DMS79 (cell line): ENCODE results near the gene GNAI3.
A peak's percentile ranks its signal among the peaks of the same experiment; 100 is the strongest.
"Not testable (repeated sequence)": the region's sequence is repeated elsewhere in the genome, so short reads cannot be mapped to it uniquely, and the experiment has no call there.

Experiments used
- DNase-seq: peaks from one replicate; lab custom pipeline; 2025; lab: John Stamatoyannopoulos, UW

Gene GNAI3

DNA sequence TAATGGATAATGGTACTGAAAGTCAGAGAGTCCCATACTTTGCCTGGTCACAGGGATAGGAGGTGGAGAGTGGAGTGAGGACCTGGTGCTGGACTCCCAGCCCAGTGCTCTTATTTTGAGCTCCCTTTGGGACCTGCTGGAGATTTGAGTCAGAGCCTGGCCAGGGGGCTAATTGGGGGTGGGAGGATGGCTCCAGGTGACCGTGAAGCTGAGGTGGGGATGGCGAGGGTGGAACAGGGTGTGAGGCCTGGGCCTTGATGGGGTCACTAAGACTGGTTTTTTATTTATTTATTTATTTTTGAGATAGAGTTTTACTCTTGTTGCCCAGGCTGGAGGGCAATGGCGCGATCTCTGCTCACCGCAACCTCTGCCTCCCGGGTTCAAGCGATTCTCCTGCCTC is 89.0 kb downstream of the GNAI3 start:
- DNase-seq = no peak

DNA sequence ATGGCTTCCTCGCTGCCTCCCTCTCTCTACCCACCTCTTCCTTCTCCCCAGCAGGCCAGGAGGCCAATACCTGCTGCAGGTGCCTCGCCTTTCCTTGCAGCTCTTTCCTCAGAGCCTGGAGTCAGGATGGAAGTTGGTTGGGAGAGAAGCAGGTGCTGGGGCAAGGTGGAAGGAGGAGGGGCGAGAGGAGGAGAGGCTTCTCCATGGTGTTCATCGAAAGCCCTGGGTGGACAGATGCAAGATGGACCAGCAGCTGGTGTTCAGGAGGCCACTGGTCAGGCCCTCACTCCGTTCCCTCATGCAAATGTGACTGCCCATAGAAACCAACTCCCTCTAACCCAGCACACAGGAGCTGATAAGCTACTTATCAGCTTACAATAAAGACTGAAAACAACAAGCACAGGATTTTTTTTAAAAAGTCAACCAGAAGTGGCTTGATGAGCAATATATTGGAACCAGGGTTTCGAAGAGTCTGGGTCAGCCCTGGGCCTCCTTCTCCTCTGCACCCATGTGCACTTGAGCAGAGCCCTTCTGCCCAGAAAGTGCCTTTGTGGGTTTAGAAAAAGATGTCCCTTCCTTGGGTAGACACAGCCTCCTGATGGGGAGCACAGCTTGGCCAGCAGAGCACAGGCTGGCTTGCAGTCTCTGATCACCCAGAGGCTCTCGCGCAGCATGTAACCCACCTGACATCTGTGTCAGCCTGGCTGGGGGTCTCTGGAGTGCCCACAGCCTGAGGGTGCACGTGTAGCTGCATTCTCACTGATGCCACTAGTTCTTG is 90.8 kb downstream of the GNAI3 start:
- no peak for DNase-seq

DNA sequence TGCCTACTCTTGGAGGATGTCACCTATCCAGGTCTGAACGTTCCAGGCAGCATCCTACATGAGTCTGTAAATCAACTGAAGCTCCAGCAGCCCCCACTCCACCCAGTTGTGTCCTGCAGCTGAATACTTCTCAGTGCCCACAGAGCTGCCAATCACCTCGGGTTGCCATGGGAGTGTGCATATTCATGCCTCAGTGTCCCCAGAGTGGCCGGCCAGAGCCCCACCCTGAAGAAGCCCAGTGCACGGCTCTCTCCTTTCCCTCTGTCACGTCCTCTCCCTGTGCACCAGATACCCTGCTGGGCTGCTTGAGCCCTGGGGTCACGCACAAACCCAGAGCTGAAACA is 91.4 kb downstream of the GNAI3 start:
- no peak for DNase-seq

DNA sequence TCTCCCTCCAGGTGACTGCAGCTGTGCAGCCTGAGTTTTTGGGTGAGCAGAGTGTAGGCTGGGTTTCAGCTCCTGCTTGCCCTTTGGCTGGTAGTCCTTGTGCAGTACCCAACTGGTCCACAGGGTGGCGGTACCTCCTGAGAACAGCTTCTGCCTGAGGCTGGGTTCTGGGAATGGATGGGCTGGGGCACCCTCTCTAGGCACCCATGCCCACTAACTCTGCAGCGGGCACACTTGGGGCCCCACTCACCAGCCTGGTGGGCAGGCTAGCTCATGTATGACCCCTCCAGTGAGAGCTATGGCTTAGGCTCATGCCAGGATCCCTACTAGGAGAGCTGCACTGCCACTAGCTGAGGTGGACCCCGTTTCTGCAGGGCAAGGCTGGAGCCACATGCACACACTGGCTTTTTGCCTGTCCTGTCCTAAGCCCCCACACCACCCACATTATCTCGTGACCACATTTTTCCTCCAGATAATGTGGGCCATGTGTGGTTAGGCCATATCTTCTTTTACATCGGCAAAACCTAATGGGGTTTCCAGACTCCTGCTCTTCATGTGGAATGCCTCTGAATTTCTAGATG is 92.0 kb downstream of the GNAI3 start:
- no peak for DNase-seq

DNA sequence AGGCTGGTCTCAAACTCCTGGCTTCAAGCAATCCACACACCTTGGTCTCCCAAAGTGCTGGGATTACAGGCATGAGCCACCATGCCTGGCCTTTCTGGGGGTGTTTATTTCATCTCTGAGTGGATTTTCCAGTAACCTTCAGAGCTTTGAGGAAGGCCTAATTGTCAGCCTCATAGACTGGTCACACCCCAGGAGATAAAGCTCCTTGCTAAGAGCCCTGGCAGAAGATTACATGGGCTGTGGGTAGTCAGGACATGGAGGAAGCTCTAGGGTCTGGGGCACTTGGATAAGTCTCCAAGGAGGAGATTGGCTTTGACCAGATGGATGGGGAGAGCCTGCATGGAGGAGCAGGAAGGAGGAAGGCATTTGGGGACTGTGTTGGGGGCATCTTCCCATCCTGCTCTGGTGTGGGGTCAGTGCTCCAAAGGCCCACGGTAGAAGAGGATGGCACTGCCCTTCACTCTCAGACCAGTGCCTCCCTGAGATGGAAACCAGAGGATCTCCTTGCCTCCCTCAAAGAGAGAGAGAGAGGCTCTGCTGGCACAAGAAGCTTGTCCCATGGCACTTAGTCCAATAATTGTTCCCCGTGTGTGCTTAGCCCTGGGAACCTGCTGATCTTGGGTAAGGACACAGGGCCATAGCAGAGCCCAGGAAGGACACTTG is 92.8 kb downstream of the GNAI3 start:
- DNase-seq = no peak

GRCh38 chr1:109641861-109642260 is 93.4 kb downstream of the GNAI3 start:
- no peak for DNase-seq

GRCh38 chr1:109642626-109643025 is 94.2 kb downstream of the GNAI3 start:
- no peak for DNase-seq

DNA sequence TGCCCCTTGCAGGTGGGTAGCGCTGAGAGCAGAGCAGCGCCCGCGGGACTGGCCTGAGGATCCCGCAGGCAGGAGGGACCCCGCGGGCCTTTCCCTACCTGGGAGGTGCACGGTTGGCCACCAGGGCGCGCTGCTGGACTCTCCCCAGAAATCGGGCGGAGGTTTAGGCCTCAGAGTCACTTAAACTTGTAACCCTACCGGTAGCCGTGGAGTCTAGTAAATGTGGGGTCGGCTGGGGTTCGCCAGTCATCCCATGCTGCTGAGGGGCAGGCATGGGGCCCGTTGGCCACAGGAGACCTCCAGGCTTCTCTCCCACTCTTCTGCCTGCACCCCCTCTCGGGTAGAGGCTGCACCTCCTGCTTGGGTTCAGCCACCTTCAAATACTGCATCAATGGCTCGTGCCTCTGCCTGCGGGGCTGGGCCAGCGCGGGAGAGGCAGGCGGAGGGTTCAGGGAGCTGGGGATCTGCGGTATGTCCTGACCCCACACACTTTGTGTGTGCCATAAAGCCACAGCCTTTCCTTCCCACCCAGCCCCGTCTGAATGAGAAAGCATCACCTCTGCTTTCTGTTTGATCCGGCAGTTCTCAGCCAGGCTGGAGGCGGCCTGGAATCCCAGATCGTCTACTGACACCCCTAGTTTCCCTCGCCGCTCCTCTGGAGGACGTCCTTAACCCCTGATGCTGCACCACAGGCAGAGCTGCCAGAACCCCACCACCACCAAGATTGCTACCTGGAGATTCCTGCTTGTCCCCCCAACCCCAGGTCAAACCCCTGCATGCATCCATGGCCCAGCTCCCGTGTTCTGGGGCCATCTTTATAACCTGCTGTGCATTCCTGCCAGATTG is 95.2 kb downstream of the GNAI3 start:
- no peak for DNase-seq

DNA sequence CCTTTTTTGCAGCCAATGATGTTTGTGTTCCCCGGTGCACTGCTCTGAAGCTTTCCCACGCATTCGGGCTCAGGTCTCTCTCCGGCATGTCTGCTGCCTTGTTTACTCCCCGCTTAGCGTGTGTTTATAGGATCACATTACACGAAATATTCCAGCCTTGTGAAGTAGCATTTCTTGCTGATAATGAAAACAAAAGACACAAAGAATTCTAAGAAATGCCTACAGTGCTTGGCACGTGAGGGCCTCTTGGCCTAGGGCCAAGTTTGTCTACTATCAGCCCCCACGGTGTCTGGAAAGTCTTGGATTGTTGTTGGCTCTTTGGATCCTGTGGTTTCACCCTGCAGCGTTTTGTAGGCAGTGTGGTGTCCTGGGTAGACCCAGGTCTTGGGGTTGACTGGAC is 96.3 kb downstream of the GNAI3 start:
- DNase-seq = no peak

DNA sequence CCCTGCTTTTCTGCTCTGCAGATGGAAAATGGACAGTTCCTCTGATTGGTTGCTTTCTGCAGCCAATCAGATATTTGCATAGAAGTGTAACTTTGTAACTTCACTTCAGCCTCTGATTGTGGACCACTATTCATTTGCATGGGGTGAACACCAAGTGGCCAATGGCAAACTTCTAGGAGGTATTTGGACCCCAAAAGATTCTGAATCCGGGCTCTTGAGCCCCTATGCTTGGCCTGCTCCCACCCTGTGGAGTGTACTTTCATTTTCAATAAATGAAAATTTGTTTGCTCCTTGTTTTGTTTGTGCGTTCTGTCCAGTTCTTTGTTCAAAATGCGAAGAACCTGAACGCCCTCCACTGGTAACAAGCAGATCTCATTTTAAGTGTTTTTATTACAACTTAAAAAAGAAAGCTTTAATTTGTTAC is 101.1 kb downstream of the GNAI3 start:
- DNase-seq = no peak

DNA sequence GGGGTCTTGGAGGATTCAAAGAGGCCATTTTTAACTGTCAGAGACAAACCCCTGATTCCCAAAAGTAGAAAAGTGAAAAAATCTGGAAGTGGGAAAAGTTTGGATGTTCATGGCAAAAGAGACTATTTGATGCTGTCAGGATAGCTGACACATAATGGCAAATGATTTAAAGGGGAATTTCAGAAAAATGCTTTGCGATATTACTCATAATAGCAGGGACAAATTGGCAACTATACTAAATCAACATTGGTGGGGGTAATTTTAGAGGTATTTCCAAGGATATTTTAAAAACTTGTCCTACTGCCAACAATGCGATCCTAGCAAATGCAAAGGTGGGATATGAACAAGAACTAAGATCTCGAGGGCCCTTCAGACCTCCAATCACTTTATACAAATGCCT is 102.2 kb downstream of the GNAI3 start:
- DNase-seq = no peak

- DNase-seq = no peak
Measured at GRCh38 chr1:109652402-109652801, 104.0 kb downstream of the GNAI3 start.

- DNase-seq = no peak
Measured at GRCh38 chr1:109653306-109653705, 104.9 kb downstream of the GNAI3 start.

GRCh38 chr1:109654519-109654918 is 106.1 kb downstream of the GNAI3 start:
- DNase-seq = no peak

GRCh38 chr1:109655615-109656519 is 107.5 kb downstream of the GNAI3 start, which contains the start of gene GSTM4:
Gene GSTM4, plus strand, starts transcription at chr1:109656099. Its CDS starts 291 bp downstream, at chr1:109656390.
- DNase-seq = peak; percentile 55

DNA sequence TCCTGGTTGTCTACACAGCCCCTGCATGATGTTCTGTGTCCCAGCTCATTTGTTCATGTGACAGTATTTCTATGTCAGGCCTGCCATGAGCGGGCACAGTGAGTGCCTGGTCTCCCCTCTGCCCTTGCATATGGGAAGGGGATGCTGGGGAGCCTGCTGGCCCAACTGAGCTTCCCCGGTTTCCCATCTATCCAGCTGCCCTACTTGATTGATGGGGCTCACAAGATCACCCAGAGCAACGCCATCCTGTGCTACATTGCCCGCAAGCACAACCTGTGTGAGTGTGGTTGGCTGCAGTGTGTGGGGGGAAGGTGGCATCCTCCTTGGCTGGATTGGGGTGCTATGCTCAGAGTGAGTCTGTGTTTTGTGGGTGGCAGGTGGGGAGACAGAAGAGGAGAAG is 109.0 kb downstream of the GNAI3 start:
- no peak for DNase-seq

GRCh38 chr1:109657970-109658369 is 109.6 kb downstream of the GNAI3 start:
- DNase-seq = no peak

DNA sequence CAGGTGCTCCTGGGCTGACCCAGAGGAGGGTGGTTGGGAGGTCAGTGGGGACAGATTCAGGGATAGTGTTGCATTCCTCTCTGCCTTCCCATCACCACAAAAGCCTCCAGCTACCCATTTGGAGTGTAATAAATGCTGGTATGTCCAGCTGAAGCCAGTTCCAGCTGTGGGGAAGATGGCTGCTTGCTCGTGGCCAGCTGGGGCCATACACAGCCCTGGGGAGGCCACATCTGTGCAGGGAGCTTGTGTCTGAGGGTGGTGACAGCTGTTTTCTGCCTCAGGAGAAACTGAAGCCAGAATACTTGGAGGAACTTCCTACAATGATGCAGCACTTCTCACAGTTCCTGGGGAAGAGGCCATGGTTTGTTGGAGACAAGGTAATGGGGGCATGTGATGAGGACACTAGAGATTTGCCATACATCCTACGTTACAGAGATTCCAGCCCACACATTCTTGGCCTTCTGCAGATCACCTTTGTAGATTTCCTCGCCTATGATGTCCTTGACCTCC is 110.2 kb downstream of the GNAI3 start:
- DNase-seq = no peak

- DNase-seq = no peak
Measured at GRCh38 chr1:109659145-109659544, 110.7 kb downstream of the GNAI3 start.

- DNase-seq = peak; percentile 90
Measured at GRCh38 chr1:109659997-109660690, 111.7 kb downstream of the GNAI3 start.

GRCh38 chr1:109660691-109661026 is 112.2 kb downstream of the GNAI3 start:
- not testable (repeated sequence) for DNase-seq
